ENCODE results near the gene ONECUT1.
"Not testable (repeated sequence)": the region's sequence is repeated elsewhere in the genome, so short reads cannot be mapped to it uniquely, and the experiment has no call there.

The ONECUT1 gene

GRCh38 chr15:52790169-52790708, at the start of gene ONECUT1:
ONECUT1 (minus strand) TSS chr15:52790336; CDS start chr15:52789884, 452 bp downstream.
- DNase-seq (ENCODE audit: low spot score), result no peak

GRCh38 chr15:52834379-52834778, 44.2 kb upstream of the ONECUT1 start:
- DNase-seq (ENCODE audit: low spot score), result no peak

- DNase-seq (ENCODE audit: low spot score), result not testable (repeated sequence)
These were observed 34.2 kb upstream of the ONECUT1 start for GRCh38 chr15:52824169-52824942.

- DNase-seq (ENCODE audit: low spot score), result no peak
These were observed 32.3 kb upstream of the ONECUT1 start for GRCh38 chr15:52822475-52822874.

- DNase-seq (ENCODE audit: low spot score), result no peak
These were observed 29.1 kb upstream of the ONECUT1 start for GRCh38 chr15:52819253-52819652.

- not testable (repeated sequence) for DNase-seq (ENCODE audit: low spot score)
These were observed 25.8 kb upstream of the ONECUT1 start for GRCh38 chr15:52815899-52816298.

- DNase-seq (ENCODE audit: low spot score), result no peak
These were observed 18.9 kb upstream of the ONECUT1 start for GRCh38 chr15:52808996-52809395.

GRCh38 chr15:52808441-52808840, 18.3 kb upstream of the ONECUT1 start:
- DNase-seq (ENCODE audit: low spot score), result no peak

GRCh38 chr15:52806284-52806655, 16.1 kb upstream of the ONECUT1 start:
- no peak for DNase-seq (ENCODE audit: low spot score)

GRCh38 chr15:52805351-52806283, 15.5 kb upstream of the ONECUT1 start:
- no peak for DNase-seq (ENCODE audit: low spot score)

- DNase-seq (ENCODE audit: low spot score), result no peak
These were observed 14.5 kb upstream of the ONECUT1 start for GRCh38 chr15:52804526-52805081.

GRCh38 chr15:52803467-52804306, 13.6 kb upstream of the ONECUT1 start:
- no peak for DNase-seq (ENCODE audit: low spot score)

GRCh38 chr15:52803108-52803466, 13.0 kb upstream of the ONECUT1 start:
- no peak for DNase-seq (ENCODE audit: low spot score)

GRCh38 chr15:52802110-52802509, 12.0 kb upstream of the ONECUT1 start:
- DNase-seq (ENCODE audit: low spot score), result no peak

GRCh38 chr15:52801748-52802085, 11.6 kb upstream of the ONECUT1 start:
- DNase-seq (ENCODE audit: low spot score), result no peak

- DNase-seq (ENCODE audit: low spot score), result no peak
These were observed 11.0 kb upstream of the ONECUT1 start for GRCh38 chr15:52800828-52801747.

GRCh38 chr15:52799145-52799811, 9.1 kb upstream of the ONECUT1 start:
- no peak for DNase-seq (ENCODE audit: low spot score)

GRCh38 chr15:52798529-52799101, 8.5 kb upstream of the ONECUT1 start:
- no peak for DNase-seq (ENCODE audit: low spot score)

GRCh38 chr15:52797625-52798501, 7.7 kb upstream of the ONECUT1 start:
- DNase-seq (ENCODE audit: low spot score), result no peak
